GM18502 (cell line): ENCODE measurements around the gene POU6F1.
A peak's percentile ranks its signal among the peaks of the same experiment; 100 is the strongest.
"Not testable (repeated sequence)": the region's sequence is repeated elsewhere in the genome, so short reads cannot be mapped to it uniquely, and the experiment has no call there.

ENCODE experiments used
- ATAC-seq: cut with Tn5 transposase; IDR thresholded peaks from one replicate; pipeline ENCODE4 v1.9.1; 2021; ENCODE audit warnings: mild to moderate bottlenecking; ENCODE audit not compliant: unreplicated experiment, poor library complexity

The POU6F1 gene, protein sequence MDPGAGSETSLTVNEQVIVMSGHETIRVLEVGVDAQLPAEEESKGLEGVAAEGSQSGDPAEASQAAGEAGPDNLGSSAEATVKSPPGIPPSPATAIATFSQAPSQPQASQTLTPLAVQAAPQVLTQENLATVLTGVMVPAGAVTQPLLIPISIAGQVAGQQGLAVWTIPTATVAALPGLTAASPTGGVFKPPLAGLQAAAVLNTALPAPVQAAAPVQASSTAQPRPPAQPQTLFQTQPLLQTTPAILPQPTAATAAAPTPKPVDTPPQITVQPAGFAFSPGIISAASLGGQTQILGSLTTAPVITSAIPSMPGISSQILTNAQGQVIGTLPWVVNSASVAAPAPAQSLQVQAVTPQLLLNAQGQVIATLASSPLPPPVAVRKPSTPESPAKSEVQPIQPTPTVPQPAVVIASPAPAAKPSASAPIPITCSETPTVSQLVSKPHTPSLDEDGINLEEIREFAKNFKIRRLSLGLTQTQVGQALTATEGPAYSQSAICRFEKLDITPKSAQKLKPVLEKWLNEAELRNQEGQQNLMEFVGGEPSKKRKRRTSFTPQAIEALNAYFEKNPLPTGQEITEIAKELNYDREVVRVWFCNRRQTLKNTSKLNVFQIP

DNA sequence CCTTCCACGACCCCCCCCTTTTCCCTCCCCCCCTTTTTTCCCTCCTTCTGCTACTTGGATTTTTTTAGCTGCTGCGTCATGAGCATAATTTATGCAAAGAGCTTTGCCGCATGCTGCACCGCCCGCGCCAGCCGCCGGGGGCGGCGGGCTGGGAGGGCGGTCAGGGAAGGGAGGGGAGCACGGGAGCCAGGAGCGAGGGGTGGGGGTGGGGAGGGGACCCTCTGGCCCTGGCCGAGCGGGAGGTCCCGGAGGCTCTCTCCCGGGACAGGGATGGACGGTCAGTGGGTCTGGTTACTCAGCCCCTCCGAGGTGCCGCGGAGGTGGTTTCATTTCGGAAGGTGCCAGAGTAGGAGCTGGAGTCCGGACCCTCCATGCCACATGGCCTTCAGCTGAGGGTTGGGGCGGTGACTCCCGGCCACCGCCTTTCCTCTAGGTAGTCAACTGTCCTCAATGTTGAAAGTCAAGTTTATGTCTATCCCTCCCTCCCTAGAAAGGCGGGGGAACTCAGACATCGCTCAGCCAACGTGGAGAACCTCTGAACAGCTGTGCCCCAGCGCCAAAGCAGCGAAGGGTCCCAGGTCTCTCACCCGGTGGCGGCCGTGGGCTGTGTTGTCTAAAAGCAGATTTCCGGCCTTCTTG, at the start of gene POU6F1:
Gene POU6F1 (minus strand): TSS at position 95 of the 639 bp plus-strand sequence. CDS start 11,226 bp downstream, outside the sequence.
- peak; percentile 70 for ATAC-seq

DNA sequence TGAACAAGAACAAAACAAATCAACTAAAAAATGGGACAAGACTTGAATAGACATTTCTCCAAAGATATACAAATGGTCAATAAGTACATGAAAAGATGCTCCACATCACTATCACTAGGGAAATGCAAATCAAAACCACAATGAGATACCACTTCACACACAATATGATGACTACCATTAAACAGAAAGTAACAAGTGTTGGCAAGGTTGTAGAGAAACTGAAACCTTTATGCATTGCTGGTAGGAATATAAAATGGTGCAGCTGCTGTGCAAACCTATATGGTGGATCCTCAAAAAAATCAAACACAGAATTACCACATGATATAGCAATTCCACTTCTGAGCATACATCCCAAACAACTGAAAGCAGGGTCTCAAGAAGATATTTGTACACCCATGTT, 47.2 kb upstream of the POU6F1 start:
- peak; percentile 47 for ATAC-seq

DNA sequence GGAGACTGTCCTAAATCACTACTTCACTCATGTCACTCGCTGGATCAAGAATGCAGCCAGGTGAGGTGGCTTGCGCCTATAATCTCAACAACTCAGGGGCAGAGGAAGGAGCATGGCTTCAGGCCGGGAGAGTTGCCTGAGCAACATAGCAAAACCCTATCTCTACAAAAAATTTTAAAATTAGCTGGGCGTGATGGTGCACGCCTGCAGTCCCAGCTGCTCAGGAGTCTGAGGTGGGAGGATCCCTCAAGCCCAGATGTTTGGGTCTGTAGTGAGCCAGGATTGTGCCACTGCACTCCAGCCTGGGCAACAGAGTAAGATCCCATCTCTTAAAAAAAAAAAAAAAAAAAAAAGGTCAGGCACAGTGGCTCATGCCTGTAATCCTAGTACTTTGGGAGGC, 46.4 kb upstream of the POU6F1 start:
- ATAC-seq = no peak

DNA sequence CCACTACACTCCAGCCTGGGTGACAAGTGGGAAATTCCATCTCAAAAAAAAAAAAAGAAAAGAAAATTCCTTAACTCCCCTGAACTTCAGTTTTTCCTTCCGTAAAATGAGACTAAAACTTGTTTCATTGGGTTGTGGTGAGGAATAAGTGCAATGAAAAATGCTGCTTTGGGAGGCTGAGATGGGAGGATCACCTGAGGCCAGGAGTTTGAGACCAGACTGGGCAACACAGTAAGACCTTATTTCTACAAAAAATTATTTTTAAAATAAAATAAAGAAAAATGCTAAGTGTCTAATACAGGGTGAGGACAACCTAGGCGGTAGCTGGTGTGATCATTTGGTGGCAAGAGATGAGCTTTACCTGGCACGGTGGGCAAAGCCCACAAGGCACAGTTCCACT, 45.5 kb upstream of the POU6F1 start:
- no peak for ATAC-seq

DNA sequence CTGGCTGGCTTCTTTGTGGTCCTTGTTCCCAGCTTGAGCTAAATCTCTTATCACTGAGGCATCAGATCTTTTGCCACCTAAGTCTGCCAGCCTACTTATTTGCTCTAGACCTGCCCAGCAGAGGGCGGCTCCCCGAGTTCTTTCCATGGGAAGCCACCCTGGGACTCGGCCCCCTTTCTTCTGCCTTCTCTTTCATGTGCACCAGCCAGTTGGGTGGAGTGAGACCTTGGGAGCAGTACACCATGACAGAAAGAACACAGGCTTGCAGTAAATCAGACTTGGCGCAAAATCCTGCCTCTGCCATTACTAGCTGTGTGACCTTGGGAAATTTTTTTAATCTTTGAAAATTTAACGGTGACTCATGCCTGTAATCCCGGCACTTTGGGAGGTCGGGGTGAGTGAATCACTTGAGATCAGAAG, 44.9 kb upstream of the POU6F1 start:
- ATAC-seq = no peak

DNA sequence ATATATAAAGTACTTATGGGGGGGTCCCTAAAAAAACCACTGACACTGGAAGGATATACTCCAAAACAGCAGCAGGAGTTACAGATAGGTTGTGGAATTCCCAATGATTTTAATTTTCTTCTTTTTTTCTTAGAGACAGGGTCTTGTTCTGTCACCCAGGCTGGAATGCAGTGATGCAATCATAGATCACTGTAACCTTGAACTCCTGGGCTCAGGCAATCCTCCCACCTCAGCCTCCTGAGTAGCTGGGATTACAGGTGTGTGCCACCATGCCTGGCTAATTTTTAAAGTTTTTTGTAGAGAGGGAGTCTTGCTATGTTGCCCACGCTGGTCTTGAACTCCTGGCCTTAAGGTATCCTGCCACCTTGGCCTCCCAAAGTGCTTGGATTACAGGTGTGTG, 41.7 kb upstream of the POU6F1 start:
- ATAC-seq = not testable (repeated sequence)

DNA sequence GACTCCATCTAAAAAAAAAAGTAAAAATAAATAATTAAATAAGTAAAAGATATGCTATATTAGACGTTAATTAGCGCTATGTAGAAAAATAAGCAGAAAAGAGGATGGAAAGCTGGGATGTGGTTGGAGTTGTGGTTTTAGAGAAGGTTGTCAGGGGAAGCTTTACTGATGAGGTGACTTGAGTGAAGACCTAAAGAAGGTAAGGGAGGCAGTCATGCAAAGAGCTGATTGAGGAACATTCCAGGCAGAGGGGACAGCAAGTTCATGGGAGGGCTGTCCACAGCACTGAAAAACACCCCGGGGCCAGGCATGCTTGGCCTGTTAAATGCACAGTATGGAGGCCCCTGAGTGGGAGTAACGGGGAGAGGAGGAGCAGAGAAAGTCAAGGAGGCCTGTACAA, 36.7 kb upstream of the POU6F1 start:
- no peak for ATAC-seq

DNA sequence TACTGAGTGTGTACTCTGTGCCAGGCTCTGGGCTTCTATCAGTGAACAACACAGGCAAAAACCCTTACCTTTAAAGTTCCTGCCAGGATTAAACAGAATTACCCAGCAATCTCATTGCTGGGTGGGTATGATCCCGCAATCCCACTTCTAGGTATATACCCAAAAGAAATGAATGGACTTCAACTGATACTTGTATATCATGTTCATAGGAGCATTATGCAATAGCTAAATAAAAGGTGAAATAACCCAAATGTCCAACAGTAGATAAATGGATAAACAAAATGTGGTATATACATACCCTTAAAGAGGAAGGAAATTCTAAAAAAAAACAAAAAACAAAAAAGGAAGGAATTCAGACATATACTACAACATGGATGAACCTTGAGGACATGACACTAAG, 35.4 kb upstream of the POU6F1 start:
- ATAC-seq = no peak

DNA sequence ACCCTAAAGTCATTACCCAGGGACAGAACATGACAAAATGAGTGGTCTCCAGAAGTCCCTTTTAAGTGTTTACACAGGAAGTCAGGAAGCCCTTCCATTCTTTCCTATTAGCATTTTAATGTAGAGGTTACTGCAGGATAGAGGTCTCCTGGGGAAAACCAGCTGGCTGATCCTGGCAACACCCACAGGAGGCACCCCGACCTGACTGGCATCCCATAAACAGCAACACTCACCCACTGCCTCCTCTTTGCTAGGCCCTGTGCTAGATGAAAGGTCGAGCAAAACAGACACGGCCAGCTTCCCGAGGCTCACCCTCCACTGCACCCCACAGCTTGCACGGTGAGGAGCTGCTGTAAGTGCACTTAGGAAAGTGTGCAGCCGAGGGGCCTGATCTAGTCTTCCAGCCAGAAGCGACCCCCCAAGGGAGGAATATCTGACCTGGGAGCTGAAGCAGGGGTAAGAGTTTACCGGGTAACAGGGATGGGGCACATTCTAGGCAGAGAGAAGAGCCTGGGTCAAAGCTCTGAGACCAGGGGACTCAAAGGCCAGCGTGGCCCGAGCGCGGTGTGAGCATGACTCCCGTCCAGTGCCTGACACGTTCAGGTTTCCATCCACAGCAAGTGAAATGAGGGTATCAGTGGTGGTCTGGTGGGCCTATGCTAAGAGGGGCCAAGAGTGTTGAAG, 29.8 kb upstream of the POU6F1 start:
- ATAC-seq = no peak

DNA sequence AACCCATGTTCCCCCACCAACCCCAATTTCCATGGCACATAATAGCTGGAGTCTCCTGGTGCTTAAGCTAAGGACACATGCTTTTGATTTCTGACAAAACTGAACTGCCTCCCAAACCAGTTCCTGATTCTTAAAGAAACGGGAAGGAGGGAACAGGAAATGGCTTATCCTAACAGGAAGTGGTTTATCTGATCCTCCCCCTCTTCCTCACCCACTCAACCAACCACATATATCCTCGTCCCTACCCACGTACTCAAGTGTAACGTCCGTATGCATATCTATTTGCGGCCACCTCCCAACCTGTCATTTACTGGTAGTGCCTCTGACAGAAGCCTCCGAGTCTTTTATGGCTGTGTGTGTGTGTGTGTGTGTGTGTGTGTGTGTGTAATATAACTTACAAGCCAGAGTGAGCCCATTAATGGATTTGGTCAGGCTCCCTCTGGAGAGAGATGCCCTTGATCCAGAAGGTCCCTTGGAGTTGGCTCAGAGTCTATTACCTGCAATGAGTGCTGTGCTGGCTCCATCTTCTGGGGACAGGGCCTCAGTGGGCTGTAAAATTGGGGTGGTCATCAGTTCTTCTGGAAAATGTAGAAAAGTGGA, 28.5 kb upstream of the POU6F1 start:
- no peak for ATAC-seq

DNA sequence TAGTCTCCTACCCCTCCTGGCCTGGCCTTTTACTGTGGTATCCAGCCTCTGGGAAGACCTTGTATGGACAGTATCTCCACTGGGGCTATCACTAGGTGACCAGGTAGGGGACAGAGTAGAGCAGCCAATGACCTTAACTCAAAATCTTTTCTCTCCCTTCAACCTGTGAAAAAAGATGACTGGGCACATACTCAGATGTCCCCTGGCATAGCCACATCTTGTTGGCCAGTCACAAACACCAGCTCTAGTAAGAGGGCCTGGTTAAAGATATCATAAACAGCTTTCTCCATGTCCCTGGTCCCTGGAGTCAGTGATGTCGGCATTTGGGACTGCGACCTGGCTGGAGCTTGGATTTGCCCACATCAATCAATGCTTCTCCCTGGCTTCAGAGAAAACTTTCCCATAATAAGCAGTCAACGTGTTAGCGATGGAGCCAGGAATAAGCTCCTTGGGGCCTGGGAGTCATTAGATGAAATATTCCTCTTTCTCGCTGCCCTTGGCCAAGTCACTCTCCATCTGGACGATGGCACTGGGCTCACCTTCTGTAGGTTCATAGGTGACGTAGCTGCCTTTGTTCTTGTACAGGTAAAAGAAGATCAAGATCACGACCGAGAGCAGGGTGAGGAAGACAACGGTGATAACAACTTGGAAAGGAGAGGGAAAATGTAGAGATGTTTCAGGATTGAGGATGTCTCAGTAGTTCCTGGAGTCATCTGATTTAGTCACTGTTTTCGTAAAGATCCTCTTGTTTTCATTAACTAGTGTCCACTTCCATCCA, 27.8 kb upstream of the POU6F1 start:
- no peak for ATAC-seq

DNA sequence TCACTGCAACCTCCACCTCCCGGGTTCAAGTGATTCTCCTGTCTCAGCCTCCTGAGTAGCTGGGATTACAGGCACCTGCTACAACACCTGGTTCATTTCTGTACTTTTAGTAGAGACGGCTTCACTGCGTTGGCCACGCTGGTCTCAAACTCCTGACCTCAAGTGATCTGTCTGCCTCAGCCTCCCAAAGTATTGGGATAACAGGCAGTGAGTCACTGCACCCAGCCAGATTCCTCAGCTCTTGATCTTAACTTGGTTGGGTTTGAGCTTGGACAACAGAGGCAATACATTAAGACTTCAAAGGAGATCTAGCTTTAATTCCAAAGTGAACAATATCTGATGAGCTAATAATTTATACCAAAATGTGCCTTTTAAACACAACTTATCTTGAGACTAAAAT, 26.4 kb upstream of the POU6F1 start:
- no peak for ATAC-seq

DNA sequence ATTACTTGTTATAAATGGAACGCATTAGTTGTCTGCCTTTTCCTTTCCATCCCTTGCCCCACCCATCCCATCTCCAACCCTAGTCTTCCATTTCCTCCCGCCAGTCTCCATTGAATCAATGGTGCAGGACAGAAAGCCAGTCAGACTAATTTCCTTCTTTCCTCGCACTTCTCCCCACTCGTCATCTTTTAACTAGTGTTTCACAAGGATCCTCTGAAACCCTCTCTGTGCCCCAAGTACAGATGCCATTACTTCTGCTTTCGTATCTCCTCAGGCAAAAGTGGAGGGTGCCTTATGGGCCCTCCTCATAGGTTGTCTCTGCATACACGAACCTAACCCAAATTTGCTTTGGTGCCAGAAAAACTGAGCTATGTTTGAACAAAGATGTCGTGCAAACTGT, 25.0 kb upstream of the POU6F1 start:
- ATAC-seq = no peak

DNA sequence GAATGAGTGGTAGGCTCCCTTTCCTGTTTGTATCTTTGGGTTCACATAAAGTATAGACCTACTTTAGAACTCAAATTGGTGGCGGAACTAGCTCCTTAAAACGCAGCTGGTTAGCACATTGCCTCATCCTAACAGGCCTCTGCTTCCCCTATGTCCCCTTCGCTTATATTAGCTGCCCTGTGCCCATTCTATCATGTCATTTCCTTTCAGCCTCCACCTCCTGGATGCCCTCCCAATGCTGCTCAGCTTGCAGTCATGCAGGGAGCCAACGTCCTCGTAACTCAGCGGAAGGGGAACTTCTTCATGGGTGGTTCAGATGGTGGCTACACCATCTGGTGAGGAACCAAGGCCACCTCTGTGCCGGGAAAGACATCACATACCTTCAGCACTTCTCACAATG, 24.3 kb upstream of the POU6F1 start:
- ATAC-seq = no peak

DNA sequence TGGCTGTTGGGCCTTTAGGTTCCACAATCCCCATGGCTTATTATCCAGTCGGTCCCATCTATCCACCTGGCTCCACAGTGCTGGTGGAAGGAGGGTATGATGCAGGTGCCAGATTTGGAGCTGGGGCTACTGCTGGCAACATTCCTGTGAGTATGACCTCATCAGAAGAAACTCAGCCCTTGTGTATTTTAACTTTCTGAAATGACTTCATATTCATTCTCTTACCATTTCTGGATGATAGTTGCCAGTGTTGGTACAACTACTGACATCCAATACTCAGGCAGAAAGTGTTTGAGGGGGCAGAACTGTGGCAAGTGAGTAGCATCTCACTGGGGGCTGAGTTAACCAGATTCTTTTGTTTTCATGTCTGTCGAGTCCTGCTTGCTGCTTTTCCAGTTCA, 23.1 kb upstream of the POU6F1 start:
- no peak for ATAC-seq

DNA sequence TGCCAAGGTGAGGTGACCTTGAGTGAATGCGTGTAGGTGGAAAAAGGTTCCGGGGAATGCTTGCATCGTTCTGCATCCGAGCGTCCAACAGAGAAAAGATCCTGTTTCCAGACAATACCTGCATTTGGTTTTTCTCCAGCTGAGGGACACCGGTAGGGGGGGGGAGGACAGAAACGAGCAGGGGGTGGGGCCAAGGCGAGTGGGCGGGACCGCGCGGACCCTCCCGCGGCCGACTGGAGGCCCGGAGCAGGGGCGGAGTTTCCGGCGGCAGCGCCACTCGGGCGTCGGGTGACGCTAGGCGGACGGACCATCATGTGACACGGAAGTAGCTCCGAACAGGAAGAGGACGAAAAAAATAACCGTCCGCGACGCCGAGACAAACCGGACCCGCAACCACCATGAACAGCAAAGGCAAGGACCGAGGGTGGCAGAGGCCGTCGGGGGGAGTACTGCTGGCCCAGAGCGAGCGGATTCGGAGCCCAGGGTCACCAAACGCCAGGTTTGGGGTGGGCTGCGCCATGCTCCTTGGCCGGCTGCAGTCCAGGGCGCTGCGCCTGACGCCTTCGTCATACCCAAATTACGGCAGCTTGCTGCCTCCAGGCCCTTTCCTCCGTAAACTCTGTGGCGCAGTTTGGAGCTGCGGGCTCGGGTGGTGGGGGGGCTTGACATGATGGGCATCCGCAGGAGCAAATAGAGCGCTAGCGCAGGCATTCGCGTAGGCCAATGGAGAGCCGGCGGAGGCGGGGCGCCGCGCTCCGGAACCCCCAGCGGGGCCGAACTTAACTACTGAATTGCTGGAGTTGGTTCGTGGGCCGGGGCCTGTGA, 20.9 kb upstream of the POU6F1 start, which contains the start of gene DAZAP2:
Gene DAZAP2 (plus strand): TSS at position 317 of the 825 bp plus-strand sequence. CDS start 82 bp downstream, at position 399.
- peak; percentile 91 for ATAC-seq

DNA sequence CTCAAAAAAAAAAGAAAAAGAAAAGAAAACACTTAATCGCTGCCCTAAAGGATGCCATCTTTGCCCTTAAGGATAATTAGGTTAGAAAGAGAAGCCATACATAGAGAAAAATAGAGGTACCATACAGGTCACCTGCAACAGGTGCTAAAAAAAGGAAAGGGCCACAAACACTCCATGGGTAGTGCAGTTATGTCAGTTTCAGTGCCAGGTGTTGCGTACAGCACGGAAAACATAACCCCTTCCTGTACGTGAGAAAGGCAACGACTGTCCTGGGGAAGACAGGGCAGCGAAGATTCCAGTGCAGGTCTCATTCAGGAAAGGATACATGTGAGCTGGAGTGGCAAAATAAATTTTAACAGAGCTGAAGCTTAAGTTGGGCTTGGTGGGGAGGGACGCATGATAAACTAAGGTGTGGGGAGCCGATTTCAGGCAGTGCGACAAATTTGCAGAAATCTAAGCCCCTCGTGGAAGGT, 20.2 kb upstream of the POU6F1 start:
- ATAC-seq = no peak

DNA sequence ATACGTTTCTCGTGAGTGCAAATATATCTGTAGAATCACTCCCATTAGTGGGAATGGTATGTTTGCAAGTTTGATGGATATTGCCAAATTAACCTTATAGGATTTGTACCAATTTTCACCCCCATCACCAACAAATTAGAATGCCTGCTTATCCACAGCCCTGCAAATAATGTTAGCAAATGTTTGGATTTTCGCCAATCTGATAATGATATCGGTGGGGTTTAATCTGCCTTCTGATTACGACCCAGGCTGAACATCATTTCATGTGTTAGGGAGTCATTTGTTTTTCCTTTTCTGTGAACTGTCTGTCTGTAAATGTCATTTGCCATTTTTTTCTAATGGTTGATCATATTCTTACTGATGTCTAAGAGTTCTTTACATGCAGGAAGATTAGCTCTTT, 16.7 kb upstream of the POU6F1 start:
- ATAC-seq = no peak

DNA sequence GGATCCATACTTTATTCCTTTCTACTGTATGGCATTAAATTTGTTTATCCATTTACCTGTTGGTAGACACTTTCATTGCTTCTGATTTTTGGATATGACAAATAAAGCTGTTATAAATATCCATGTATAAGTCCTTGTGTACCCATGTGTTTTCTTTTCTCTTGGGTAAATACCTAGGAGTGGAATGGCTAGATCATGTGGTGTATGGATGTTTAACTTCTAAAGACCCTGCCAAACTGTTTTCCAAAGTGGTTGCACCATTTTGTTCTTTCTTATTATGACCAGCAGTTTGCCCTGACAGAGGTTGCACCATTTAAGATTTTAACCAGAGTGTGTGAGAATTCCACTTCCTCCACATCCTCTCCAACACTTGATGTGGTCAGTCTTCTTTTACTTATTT, 14.8 kb upstream of the POU6F1 start:
- no peak for ATAC-seq
